GM18868 (cell line): ENCODE results near the gene ZNF627.
"Not testable (repeated sequence)": the region's sequence is repeated elsewhere in the genome, so short reads cannot be mapped to it uniquely, and the experiment has no call there.

ENCODE experiments used
- ATAC-seq: cut with Tn5 transposase; IDR thresholded peaks from one replicate; pipeline ENCODE4 v1.9.1; 2021; ENCODE audit warnings: mild to moderate bottlenecking, moderate library complexity; ENCODE audit not compliant: unreplicated experiment

Gene ZNF627

DNA sequence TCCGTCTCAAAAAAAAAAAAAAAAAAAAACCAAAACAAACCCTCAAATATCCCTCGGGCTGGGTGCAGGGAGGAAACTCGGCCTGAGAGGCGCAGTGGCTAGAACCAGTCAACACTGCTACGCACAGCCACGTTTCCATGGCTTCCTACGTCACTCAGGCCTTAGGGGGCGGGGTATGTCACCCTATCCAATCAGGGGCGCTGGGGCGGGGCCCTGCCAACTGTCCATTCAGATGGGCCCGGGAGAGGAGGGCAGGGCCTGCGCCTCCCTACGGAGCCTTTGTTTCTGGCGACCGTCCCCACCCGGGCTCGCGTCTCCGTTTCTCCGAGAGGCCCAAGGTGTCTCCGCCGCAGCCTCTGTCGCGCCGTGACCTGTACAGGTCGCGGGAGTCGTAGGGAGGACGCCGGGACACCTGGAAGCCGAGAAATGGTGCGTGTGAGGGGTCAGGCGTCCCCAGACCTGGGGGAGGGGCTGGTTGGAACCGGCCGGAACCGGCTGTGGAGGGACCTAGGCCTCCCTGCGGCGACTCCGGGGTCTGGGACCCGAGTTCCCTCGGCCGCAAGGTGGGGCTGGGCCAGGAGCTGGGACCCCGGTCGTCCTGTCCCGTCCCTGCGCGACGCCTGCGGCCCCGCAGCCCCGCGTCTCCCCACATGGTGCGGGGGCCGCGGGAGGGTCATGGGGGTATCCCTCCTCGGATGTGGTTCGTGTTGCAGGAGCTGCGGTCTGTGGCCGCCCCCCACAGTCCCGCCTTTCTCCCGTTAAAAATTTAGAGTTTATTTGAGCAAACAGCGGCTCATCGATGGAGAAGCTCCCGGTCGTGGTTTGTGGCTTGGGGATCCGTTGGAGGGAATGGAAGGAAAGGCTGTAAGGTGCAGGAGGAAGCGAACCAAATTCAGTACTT, at the start of gene ZNF627:
TSS of gene ZNF627 (plus strand) at position 282 of the 901 bp plus-strand sequence. CDS start at position 427, 145 bp downstream.
- peak; percentile 96 for ATAC-seq

GRCh38 chr19:11547929-11548700, 49.2 kb upstream of the ZNF627 start:
- no peak for ATAC-seq

DNA sequence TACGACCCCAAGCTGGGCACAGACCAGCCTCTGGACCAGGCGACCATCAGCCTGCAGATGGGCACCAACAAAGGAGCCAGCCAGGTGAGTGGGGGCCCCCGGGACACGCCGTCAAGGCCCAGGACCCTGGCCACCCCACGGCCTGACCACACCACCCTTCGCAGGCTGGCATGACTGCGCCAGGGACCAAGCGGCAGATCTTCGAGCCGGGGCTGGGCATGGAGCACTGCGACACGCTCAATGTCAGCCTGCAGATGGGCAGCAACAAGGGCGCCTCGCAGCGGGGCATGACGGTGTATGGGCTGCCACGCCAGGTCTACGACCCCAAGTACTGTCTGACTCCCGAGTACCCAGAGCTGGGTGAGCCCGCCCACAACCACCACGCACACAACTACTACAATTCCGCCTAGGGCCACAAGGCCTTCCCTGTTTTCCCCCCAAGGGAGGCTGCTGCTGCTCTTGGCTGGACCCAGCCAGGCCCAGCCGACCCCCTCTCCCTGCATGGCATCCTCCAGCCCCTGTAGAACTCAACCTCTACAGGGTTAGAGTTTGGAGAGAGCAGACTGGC, 47.8 kb upstream of the ZNF627 start:
- ATAC-seq, result no peak

DNA sequence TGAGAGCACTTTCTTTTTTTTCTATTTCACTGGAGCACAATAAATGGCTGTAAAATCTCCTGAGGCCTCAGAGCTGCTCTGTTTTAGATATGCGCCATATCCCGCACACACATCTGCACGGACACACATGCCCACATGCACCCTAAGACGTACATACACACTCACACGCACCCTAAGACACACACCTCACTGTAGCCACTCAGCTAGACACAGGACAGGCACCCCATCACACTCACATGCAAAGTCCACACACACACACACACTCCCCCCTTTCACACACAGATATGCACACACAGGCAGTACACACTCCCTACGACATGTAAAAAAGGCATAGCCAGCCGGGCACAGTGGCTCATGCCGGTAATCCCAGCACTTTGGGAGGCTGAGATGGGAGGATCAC, 47.0 kb upstream of the ZNF627 start:
- ATAC-seq, result no peak

GRCh38 chr19:11551603-11552235, 45.6 kb upstream of the ZNF627 start:
- no peak for ATAC-seq

GRCh38 chr19:11552666-11553372, 44.5 kb upstream of the ZNF627 start:
- ATAC-seq, result no peak

GRCh38 chr19:11554160-11554559, 43.1 kb upstream of the ZNF627 start:
- ATAC-seq, result no peak

DNA sequence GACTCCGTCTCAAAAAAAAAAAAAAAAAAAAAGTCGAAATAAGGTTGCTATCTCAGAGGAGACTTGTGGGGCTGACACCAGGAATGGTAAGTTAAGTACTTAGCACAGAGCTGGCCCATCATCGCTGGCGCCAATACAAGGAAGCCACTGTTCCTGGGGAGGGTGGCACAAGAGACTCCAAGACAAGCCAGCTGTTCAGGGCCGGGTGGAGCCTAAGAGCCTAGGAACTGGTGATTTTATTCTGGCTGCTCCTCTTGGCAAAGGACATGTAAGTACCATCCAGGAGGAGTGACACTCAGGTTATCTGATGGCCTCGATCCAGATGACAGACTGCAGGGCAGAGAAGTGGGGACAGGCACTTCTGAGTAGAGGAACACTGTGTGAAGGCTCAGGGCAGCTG, 42.0 kb upstream of the ZNF627 start:
- ATAC-seq, result no peak

DNA sequence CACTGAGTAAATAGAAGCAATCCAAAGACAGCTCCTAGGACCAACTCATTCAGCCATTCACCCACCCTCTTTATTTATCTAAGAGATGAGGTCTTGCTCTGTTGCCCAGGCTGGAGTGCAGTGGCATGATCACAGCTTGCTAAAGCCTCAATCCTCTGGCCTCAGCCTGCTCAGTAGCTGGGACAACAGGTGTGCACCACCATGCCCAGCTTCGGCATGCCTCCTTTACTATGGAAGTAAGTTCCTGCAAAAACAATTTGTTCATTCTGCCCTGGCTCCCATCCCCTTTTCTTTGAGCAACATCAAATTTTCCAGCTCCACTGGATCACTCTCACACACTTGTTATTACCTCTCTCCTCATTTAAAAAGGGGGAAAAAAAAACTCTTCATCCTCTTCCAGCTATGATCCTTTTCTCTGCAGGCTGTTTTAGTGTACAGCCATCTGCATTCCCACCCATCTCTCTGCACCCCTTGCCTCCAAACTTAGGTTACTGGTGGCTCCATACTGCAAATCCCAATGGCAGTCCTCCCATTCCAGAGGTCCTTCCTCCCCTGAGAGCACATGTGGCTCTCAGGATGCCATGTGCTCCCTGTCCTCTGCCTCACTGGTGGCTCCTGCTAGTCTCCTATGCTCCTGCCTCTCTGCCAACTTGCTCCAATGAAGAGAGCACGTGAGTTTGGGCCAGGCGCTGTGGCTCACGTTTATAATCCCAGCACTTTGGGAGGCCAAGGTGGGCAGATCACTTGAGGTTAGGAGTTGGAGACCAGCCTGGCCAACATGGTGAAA, 40.5 kb upstream of the ZNF627 start:
- no peak for ATAC-seq

DNA sequence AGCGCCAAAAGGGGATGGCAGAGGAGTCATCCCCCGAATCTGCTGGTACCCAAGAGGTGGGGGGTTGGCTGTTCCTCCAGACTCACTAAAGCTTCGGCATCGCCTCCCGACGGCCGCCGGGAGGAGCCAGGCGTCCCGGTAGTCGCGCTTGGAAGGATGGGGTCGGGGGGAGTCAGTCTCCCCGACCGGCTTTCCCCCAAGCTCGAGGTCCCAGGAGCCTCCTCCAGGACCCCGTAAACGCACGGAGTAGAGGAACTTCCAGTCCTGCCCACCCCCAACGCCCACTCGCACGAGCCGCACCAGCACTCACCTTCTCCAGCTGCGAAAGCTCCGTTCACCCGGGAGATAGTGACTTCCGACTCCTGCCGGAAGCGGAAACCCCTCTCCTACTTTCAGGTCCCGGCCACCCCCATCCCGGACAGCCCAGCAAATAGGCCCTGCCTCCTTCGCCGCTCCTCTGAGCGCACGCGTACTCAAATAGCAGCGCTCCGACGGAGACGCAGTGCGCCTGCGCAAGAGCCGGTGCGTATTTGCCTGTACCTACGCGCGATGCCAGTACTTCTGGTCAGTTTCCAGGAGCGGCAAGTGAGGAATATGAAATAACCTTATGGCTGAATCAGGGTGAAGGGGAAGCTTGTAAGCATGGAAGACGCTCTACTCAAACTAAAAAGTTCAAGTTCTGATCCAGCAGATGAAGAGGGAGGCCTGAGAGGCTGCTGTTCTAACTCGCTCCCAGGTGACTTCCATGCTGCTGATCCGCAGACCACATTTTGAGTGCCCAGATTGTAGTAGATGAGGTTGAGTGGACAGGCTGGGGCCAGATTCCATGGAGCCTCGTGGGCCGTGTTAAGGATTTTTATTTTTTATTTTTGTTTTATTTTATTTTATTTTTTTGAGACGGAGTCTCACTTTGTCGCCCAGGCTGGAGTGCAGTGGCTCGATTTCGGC, 38.1 kb upstream of the ZNF627 start, which contains the start of gene ELOF1:
TSS of gene ELOF1 (minus strand) at position 350 of the 948 bp plus-strand sequence. CDS start 4,883 bp downstream, outside the sequence.
- ATAC-seq, result peak; percentile 77

- ATAC-seq, result peak; percentile 37
Observed at GRCh38 chr19:11560404-11561051, 36.8 kb upstream of the ZNF627 start.

DNA sequence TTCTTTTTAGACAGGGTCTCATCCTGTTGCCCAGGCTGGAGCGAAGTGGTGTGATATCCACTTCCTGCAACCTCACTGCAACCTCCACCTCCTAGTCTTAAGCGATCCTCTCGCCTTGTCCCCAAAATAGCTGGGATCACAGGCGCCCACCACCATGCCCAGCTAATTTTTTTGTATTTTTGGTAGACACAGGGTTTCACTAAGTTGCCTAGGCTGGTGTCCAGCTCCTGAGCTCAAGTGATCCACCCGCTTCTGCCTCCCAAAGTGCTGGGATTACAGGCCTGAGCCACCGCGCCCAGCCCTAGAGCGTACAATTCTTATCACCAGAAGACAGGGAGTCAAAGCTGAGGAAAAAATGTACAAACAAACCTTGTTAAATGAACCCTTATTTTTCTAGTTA, 33.8 kb upstream of the ZNF627 start:
- no peak for ATAC-seq

DNA sequence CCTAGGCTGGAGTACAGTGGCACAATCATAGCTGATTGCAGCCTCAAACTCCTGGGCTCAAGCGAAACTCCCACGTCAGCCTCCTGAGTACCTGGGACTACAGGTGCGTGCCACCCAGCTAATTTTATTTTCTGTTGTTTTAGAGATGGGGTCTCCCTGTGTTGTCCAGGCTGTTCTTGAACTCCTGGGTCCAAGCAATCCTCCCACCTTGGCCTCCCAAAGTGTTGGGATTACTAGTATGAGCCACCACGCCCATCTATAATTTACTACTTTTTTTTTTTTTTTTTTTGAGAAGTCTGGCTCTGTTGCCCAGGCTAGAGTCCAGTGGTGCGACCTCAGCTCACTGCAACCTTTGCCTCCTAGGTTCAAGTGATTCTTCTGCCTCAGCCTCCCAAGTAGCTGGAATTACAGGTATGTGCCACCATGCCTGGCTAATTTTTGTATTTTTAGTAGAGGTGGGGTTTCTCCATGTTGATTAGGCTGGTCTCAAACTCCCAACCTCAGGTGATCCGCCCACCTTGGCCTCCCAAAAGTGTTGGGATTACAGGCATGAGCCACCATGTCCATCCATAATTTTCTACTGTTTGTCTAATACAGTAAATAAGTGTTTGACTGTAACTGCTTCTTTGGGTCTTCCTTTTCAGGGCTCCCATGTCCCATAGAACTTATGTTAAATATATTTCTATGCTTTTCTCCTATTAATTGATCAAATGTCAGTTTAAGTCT, 33.0 kb upstream of the ZNF627 start:
- ATAC-seq, result not testable (repeated sequence)

DNA sequence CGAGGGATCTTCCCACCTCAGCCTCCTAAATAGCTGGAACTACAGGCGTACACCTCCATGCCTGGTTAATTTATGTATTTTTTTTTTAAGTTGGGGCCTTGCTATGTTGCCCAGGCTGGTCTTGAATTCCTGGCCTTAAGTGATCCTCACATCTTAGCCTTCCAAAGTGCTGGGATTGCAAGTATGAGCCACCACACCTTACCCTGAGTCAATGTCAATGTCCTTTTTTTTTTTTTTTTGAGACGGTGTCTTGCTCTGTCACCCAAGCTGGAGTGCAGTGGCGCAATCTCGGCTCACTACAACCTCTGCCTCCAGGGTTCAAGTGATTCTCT, 31.7 kb upstream of the ZNF627 start:
- not testable (repeated sequence) for ATAC-seq

DNA sequence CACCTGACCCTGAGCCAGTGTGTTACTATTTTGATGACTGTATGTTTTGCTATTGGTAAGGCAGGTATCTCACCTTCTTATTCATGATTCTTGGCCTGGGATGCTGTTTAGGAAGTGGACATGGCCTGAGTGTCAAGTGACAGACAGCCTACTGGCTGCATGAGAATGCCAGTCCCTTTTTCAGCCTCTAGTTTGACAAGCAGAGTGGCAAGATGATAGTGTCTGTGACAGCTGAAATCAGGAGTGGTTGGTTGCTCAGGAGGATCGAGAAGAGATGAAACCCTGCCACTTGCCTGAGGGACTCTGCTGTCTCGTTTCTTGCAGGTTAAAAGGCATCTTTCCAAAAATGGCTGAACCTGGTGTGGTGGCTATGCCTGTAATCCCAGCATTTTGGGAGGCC, 31.1 kb upstream of the ZNF627 start:
- ATAC-seq, result no peak

GRCh38 chr19:11570039-11570462, 27.2 kb upstream of the ZNF627 start:
- no peak for ATAC-seq

DNA sequence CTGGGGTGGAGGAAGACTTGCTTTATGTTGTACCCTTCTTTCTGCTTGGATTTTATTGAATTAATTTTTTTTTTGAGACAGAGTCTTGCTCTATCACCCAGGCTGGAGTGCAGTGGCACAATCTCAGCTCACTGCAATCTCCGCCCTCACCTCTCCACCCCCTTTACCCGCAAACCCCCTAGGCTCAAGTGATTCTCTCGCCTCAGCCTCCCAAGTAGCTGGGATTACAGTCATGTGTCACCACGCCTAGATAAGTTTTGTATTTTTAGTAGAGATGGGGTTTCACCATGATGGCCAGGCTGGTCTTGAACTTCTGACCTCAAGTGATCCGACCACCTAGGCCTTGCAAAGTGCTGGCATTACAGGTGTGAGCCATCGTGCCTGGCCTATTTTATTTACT, 23.9 kb upstream of the ZNF627 start:
- ATAC-seq, result not testable (repeated sequence)
